IPS-18c (cell line): ENCODE results near the gene VTCN1.

Experiments used
- H3K4me3 ChIP-seq: 2 replicates; pipeline ENCODE4 v1.7.0; 2013; ENCODE audit warnings: low read depth, mild to moderate bottlenecking, low read length, moderate library complexity; ENCODE audit not compliant: insufficient read depth
- H3K9me3 ChIP-seq: one replicate; pipeline ENCODE4 v1.6.1; 2013; ENCODE audit warnings: mild to moderate bottlenecking, low read length, moderate library complexity; ENCODE audit not compliant: control insufficient read depth, insufficient read depth

The VTCN1 gene

DNA sequence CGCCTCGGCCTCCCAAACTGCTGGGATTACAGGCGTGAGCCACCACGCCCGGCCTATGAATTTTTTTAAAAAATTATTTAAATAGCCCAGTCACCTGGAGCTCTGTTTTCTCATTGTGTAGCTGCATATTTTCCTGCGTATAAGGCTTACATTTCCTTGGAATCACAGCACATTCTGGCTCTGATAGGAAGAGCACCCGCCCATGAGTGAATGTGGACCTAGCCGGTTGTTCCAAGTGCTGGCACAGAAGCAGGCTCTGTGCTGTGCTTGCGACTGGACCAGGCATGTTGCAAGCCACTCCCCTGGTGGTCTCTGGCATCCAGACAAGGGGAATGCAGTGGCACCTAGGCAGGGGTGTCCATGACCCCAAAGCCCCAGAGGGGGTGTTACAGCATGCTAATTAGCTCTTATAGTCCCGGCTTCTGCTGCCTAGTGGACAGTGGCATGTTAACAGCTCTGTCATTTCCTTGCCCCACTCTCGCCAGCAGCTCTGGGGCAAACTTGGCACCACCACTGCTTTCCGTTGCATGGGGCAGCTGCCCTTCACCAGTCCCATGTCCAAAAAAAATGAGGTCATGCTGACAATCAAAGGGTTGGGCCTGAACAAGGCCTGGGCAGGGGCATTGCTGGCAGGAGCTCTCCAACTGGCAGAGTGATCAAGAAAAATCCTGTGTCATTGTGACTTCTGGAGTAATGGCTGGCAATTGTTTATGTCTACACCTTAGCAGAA is 5.2 kb upstream of the VTCN1 start:
- H3K9me3 ChIP-seq = peaks cover 3% of the 10 kb centered on the region
- no peak overlapping the region for H3K4me3 ChIP-seq

DNA sequence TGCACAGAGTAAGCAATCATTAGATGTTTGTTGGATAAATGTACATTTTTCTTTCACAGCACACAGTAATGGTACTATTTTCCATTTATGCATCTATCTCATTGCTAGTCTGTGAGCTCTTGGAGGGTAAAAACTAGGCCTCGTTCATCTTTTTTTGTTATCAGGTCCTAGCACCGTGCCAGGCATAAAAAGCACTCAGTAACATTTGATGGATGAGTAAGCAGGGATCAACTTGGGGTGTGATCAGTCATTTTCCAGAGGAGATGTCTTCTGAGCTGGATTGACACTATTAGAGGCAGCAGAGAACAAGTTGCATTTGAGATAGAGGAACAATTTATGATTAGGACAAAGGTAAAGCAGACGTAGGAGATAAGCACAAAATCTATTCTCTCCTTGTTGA is 4.3 kb upstream of the VTCN1 start:
- peaks cover 3% of the 10 kb centered on the region for H3K9me3 ChIP-seq
- no peak overlapping the region for H3K4me3 ChIP-seq

DNA sequence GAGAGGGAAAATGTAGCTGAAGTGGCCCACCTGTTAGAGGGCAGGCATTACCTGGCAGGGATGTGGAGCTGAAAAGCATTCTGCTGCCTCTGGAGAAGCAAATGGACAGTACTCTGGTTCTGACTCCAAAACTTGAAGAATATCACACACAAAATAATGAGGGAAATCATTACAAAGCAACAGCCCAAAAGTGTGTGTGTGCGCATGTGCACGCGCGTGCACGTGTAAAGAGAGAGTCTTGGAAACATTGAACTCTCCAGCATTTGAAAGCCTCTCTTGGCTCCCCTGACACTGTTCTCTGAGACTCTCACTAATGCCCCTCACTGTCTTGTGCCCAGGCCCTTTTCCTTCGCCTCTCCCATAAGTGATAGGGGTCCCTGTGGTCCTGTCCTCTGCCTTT is 2.3 kb upstream of the VTCN1 start:
- H3K9me3 ChIP-seq = peaks cover under 1% of the 10 kb centered on the region

DNA sequence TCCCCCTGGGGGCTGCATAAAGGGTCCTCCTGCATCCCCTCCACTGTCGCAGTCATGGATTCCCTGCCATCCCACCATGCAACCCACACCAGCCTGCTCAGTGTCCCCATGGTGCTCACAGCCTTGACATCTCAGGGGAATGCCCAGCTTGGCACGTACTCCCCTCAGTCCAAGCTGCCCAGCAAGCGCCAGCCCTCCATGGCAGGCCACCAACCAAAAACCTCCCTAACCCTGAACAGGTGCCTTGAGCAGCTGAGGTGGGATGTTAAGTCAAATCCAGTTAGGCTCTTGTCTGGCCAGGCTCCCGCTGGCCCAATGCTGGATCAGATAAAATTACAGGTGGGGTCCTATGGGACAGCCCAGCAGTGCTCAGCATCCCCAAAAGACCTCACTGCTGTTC is 341 bp downstream of the VTCN1 start:
- no peaks in the 10 kb centered on the region for H3K9me3 ChIP-seq
- H3K4me3 ChIP-seq = no peak overlapping the region

More for the DNA sequence above, 2.3 kb upstream of the VTCN1 start:
- no peak overlapping the region for H3K4me3 ChIP-seq

DNA sequence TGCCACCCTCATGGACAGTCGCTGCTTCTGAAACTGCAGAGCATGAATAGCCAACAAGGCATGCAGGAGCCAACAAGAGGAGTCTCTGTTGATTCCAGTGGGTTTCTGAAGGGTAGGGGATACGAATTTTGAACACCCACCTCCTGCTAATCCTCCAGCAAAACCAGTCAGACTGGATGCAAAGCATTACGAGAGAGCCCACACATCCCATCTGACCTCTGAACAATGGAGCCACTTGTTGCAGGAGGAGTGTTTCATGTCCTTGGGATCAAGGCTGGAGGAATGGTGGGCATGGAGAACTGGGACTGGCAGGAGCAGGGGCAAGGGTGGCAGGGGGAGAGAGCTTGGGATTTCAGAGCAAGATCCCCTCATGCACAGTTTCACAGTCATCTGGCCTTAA is 1.6 kb downstream of the VTCN1 start:
- Histone ChIP-seq H3K9me3 (no peaks in the 10 kb centered on the region), H3K4me3 (no peak overlapping the region)

DNA sequence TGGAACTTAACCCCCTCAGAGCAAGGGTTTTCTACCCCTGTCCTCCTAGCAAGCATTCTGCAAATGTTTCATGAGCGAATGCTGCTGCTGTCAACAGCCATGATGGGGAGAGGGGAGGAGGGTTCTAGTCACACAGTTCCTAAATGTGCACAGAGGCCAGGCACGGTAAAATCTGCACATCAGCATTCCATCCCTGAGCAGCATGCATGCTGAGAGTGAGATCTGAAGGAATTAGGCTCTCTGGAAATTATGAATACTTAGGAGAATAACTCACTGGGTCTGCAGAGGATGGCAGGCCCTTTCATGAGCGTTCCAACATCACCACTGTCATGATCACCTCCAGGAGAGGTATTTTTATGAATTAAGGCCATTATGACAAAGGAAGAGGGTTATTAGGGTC is 2.1 kb downstream of the VTCN1 start:
- no peak overlapping the region for H3K4me3 ChIP-seq
- no peaks in the 10 kb centered on the region for H3K9me3 ChIP-seq

DNA sequence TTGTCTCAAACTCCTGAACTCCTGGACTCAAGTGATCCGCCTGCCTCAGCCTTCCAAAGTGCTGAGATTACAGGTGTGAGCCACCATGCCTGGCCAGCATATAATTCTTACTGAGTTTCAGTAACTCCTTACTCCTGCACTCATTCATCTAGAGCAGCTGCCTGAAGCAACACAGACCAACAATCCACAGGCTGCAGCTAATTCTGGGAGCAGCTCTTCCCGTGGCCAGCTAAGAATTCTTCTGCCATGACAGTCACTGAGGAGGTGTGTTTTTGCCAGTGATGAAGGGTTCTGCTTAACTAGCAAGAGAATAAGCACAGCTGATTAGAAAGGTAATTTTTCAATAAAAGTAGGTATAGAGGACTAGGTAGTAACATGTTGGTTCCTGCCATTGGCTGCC is 5.4 kb downstream of the VTCN1 start:
- no peaks in the 10 kb centered on the region for H3K9me3 ChIP-seq
- no peak overlapping the region for H3K4me3 ChIP-seq

DNA sequence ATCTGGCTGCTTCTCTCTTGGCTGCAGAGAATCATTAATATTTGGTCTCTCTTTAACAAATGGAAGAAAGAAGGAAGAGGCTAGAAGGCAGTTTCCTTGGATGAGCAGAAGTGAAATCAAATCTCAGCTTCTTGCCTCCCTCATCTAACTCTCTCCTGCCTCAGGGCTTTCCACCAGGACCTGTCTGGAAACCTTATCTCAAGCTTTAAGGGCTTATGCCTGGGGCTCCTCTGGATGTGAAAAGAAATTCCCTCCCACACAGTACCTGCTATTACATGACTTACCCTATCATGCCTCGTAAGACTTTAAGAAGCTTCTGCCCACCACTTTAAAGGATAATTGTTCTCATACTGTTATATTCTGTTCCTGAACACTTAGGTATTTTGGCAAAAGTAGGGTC is 8.9 kb downstream of the VTCN1 start:
- H3K4me3 ChIP-seq = no peak overlapping the region
- no peaks in the 10 kb centered on the region for H3K9me3 ChIP-seq

DNA sequence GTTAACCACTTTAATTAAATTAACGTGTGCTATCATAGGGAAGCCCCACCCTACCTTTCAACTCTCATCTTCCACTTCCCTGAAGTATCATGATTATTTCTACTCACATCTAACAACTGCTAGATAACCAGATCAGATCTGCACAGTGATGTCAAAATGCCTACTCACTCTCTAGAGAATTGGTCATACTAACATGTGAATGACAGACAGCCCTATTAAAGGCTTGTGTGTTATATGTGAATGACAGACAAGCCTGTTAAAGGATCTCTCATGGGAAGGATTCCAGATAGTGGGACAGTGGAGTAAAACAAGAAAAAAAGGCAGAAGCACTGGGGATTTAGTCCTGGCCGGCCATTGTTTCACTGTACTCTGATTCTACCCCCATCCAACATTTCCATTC is 12.6 kb downstream of the VTCN1 start:
- no peak overlapping the region for H3K4me3 ChIP-seq
- no peaks in the 10 kb centered on the region for H3K9me3 ChIP-seq

DNA sequence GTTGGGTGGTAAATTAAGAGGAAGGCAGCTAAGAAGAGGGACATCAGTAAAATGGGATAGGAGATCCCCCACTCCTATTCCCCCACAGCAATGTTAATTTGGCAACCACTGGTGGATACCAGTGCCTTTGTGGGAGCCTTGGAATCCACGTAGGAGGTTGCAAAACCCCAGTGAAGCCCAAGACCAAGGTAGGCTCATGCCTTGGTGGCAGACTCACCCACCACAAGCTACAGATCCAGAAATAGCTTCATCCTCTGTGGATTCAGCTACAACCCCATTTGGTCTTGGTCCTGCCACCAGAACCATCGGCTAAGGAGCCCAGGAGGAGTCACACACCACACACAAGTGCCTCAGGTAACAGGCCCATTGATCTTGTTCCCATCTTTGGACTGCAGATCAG is 21.0 kb downstream of the VTCN1 start:
- Histone ChIP-seq H3K4me3 (no peak overlapping the region), H3K9me3 (no peaks in the 10 kb centered on the region)

DNA sequence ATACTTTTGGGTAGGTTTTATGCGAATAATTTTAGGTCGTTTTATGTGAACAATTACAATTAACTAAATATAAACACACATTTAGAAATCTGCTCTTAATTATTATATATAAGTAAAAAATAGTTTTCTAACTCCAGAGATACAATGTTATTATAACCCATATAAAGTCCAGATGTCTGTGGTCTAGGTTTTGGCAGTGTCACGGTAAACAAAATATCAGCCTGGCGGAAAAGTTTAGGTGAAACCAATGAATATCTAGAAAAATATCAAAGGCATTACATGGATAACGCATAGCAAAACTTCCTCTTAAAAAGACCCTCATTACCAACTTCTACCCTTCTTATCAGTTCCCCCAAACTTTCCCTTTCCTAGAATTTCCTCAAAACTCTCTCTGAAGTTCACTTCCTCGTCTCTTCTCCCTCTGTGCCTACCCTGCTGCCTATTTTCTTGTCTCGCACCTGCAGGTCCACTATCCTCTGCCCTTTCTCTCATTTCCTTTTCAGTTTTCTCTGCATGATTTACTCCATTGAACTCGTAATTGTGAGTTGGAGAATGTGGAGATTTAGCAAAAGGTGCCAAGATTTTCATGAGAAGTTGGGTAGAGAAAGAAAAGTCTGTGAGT is 21.8 kb downstream of the VTCN1 start:
- Histone ChIP-seq H3K4me3 (no peak overlapping the region), H3K9me3 (no peaks in the 10 kb centered on the region)

DNA sequence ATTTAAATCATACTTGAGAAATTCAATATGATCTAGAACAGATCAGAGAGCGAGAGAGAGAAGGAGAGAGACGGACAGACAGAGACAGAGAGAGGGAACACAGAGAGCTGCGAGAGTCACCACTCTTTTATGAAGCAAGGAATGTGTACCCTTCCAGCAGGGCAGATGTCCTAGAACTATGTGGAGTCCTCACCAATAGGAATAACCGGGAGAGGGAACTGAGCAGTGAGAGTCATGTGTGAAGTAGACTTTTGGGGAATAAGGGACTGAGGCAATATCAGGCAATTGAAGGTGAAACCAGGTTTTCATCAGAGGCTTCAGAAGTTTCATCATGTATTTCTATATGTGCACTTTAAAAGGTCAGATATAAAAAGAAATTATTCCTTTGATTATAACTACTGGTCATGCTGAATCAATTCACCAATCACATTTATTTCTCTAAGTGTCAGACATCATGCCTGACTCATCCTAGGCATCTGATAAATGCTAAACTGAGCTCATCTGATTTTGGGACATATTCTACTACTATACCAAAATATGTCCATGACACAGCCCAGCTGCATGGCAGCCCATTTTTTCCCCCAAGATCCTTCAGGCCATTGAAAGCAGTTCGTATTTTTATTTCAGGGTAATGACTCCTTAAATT is 22.4 kb downstream of the VTCN1 start:
- H3K4me3 ChIP-seq = no peak overlapping the region
- H3K9me3 ChIP-seq = no peaks in the 10 kb centered on the region

DNA sequence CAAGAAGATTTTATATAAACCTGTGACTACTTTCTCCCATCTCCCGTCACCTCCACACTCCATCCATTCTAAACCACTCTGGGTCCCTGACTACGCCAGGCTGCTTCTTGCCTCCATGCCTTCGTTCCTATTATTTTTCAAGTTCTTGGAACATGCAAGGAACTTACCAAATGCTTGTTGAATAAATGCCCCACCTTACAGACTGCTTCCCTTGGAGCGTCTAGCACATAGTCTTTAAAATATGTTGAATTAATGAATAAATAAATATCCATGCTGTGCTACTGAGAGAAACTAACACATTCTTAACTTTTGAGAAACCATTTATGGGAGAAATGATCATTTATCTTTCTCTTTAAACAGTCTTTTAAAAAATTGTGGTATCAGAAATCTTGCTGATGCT is 27.6 kb downstream of the VTCN1 start:
- no peak overlapping the region for H3K4me3 ChIP-seq
- H3K9me3 ChIP-seq = no peaks in the 10 kb centered on the region

DNA sequence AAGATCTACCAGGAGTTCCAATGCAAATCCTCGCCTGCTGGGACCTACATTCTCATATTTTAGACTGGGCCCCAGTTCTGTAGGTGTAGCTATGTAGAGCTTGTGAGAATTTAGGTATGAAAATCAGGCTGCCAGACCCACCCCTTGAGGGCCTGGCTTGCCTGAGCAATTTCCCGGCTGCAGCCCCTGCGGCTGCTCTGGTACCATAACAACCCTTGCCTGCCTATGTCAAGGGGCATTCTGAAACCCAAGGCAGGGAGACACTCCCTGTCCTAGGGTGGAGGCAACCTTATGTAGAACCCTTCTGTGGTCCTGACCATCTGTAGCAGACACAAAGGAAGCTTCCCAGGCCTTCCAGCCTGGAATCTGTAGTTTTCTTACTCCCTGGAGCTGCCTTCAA is 28.4 kb downstream of the VTCN1 start:
- H3K4me3 ChIP-seq = no peak overlapping the region
- H3K9me3 ChIP-seq = no peaks in the 10 kb centered on the region

DNA sequence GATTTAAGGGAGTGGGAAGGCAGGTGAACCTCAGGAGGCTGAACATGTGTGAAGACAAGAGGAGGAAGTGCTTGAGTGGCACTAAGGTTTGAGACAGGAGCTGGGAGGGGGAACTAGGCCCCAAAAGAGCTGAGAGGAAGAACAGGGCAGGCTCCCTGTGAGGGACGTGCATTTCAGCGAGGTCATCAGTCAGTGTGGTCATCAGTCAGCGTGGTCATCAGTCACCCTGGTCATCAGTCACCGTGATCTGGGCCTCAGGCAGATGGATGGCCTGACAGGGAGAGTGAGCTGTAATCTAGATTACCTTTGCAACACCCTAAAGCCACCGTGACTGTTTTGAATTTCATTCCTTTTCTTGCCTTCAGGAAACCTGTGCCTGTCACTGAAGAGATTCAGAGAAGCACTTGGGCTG is 29.1 kb downstream of the VTCN1 start:
- no peak overlapping the region for H3K4me3 ChIP-seq
- no peaks in the 10 kb centered on the region for H3K9me3 ChIP-seq

DNA sequence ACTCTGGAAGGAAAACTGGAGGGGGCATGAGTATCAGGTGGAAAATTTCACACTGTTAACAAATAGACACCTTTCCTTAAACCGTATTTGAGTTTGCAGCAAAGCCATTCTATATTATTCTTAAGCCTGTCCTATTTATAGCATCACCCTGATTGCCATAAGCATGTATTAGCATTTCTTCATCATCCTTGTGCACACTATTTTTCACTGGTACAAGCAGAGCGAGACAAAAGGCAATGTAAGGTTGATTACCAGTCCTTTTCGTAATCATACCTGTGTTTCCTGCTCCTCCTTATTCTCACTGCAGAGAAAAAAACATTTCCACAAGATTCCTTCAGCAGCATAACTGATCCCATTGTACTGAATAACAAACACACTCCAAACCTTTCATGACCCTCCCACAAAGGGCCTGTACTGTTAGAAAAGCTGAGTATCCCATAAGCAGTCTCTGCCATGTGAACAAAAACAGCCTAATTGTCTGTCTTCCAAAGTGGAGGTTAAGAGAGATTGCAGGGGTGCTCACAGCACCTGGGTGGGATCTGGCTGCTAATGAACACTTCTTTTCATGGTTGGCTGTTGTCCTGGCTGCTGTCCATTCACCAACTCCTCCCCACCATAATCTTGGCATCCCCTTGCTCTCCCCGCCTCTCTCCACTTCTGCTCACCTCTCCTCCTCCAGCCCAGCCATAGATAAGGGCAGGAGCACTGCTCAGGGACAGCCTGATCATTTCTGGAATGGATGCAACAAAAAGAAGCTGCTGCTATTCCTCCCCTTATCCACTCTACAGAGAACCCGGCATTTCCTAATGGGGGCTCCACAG is 30.4 kb downstream of the VTCN1 start:
- Histone ChIP-seq H3K9me3 (no peaks in the 10 kb centered on the region), H3K4me3 (no peak overlapping the region)

DNA sequence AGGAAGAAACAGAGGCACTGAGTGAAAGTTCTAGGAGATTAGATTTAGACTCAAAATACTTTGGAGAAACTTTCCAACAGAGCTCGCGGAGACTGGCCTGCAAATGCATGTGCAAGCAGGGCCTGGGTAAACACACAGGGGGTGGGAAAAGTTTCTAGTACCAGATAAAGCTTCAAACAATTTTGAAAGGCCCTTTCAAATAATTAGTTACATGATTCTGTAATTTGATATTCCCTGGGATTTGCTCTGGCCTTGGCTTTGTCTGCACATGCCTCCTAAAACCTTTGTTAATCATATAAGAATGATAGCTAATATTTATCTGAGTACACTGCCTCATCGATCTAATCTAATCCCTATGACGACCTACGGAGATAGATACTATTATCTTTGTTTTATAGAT is 31.3 kb downstream of the VTCN1 start:
- Histone ChIP-seq H3K4me3 (no peak overlapping the region), H3K9me3 (no peaks in the 10 kb centered on the region)

DNA sequence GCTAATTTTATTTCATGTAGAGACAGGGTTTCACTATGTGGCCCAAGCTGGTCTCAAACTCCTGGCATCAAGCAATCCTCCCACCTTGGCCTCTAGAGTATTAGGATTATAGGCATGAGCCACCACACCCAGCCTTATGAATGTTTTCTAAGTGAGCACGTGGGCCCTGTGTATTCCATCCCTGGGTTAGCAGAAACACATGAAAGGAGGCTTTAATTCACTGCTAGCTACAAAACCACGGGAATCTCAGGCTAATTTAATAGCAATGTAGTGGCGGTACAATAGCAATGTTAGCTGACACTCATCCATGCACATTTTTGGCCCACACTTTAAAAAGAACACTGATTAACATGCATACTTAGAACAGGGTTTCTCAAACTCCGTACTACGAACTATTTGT is 32.0 kb downstream of the VTCN1 start:
- H3K4me3 ChIP-seq = no peak overlapping the region
- H3K9me3 ChIP-seq = no peaks in the 10 kb centered on the region
